ENCODE data around the gene C1QTNF7. TPM values are rescaled to one million over a fixed set of nuclear protein-coding genes. Genes with fewer than 3 reads are reported as not detected.
A peak's percentile ranks its signal among the peaks of the same experiment; 100 is the strongest.

C1QTNF7 gene
- total RNA-seq, 1 experiment from 2014 or later = not detected

DNA sequence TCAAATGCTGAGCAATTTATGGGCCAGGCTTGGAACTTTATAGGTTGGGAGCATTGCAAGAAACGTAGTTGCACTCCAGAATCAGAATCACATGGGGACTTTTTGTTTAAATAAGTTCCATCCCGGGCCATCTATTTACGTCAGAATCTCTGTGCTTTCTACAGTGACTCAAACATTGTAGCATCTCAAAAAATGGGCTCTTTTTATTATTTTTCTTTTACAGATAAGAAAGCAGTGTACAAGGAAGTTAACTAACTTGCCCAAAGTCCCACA is 52.0 kb downstream of the C1QTNF7 start:
- DNase-seq (ENCODE audit: unreplicated experiment) = no peak
- Mint-ChIP-seq H3K4me3 (ENCODE audit: unreplicated experiment) (peak overlapping the region; percentile 76), H3K4me1 (ENCODE audit: insufficient read depth, unreplicated experiment) (peaks cover 13% of the 10 kb centered on the region), H3K9me3 (ENCODE audit: unreplicated experiment) (peaks cover 11% of the 10 kb centered on the region), H3K27ac (ENCODE audit: low read depth, unreplicated experiment) (no peak overlapping the region), H3K36me3 (ENCODE audit: insufficient read depth, unreplicated experiment) (peaks cover 9% of the 10 kb centered on the region), H3K27me3 (ENCODE audit: insufficient read depth, unreplicated experiment) (no peaks in the 10 kb centered on the region)
- intact Hi-C loops (cut with micrococcal nuclease) = loop anchor here (1.0 to 5.0 kb wide), 7 partner anchors 170 to 521 kb away; no protein-coding TSS in a partner anchor
- POLR2A ChIA-PET = interaction anchor here (0.7 to 2.5 kb wide), 18 partner anchors 9 to 709 kb away, joined by 3 to 38 read pairs (median 4); partner anchors contain the start of genes CC2D2A, FAM200B and FBXL5
- TF ChIP-seq, protein P1, sequence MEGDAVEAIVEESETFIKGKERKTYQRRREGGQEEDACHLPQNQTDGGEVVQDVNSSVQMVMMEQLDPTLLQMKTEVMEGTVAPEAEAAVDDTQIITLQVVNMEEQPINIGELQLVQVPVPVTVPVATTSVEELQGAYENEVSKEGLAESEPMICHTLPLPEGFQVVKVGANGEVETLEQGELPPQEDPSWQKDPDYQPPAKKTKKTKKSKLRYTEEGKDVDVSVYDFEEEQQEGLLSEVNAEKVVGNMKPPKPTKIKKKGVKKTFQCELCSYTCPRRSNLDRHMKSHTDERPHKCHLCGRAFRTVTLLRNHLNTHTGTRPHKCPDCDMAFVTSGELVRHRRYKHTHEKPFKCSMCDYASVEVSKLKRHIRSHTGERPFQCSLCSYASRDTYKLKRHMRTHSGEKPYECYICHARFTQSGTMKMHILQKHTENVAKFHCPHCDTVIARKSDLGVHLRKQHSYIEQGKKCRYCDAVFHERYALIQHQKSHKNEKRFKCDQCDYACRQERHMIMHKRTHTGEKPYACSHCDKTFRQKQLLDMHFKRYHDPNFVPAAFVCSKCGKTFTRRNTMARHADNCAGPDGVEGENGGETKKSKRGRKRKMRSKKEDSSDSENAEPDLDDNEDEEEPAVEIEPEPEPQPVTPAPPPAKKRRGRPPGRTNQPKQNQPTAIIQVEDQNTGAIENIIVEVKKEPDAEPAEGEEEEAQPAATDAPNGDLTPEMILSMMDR (IDR thresholded peaks at IDR 0.05; ENCODE audit: unreplicated experiment) = no peak
- BruUV-seq (replicated peaks) = TSS peak; percentile 39
- CTCF ChIA-PET = interaction anchor here (0.6 to 2.8 kb wide), 48 partner anchors 9 to 1152 kb away, joined by 3 to 49 read pairs (median 4); partner anchors contain the start of genes C1QTNF7 and CC2D2A

DNA sequence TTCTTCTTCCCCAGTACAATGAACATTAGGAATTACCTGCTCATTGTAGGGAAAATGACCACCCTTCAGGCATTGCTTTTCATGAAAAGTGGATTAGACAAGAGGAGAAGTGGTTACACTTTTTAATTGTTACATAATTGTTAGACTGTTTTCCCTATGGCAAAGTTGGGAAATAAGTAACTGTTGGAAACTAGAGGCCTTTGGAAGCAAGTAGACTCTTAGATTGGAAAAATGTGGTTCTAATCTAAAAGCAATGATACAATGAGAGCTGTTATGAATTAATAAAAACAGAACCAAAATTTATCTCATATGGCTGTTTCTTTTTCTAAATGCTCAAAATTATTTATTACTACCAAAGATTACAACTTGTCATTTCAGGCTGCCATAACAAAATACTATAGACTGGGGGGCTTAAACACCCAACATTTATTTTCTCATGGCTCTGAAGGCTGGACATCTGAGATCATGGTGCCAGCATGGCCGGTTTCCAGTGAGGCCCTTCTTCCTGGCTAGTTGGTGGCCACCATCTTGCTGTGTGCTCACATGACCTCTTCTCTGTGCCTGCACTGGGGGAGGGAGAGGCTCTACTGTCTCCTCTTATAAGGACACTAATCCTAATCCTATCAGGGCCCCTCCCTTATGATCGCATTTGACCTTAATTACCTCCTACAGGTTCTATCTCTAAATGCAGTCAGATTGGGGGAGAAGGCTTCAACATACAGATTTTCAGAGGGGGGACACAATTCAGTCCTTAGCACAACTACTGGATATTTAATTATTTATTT is 54.3 kb downstream of the C1QTNF7 start:
- ChIA-PET POLR2A (no interaction called here), CTCF (no interaction called here)
- Mint-ChIP-seq H3K27ac (ENCODE audit: low read depth, unreplicated experiment) (no peak overlapping the region), H3K27me3 (ENCODE audit: insufficient read depth, unreplicated experiment) (no peaks in the 10 kb centered on the region), H3K9me3 (ENCODE audit: unreplicated experiment) (peaks cover 17% of the 10 kb centered on the region), H3K36me3 (ENCODE audit: insufficient read depth, unreplicated experiment) (peaks cover 16% of the 10 kb centered on the region), H3K4me3 (ENCODE audit: unreplicated experiment) (no peak overlapping the region), H3K4me1 (ENCODE audit: insufficient read depth, unreplicated experiment) (peaks cover 13% of the 10 kb centered on the region)
- TF ChIP-seq, protein P1 (IDR thresholded peaks at IDR 0.05; ENCODE audit: unreplicated experiment) = no peak
- intact Hi-C loops (cut with micrococcal nuclease) = no loop called here
- BruUV-seq (replicated peaks) = no TSS peak
- DNase-seq (ENCODE audit: unreplicated experiment) = no peak

DNA sequence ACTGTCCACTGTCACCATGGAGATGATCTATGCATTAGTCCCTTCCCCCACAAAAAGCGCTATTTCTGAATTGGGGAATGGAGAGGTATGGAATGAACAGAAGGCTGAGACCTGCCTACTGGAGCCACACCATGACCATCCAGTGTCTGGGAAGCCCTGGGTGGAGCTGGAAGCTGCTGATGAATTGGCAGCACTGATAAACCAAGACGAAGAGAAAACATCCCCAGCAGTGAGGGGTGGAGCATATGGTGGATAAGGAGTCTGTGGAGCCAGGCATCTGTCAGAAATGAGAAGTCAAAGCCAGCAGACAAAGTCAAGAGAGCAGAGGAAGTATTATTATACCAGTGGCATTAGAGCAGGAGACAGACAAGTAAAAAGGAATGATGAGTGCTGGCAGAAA is 55.0 kb downstream of the C1QTNF7 start:
- TF ChIP-seq, protein P1 (IDR thresholded peaks at IDR 0.05; ENCODE audit: unreplicated experiment) = no peak
- POLR2A ChIA-PET = no interaction called here
- H3K36me3 Mint-ChIP-seq (ENCODE audit: insufficient read depth, unreplicated experiment) = peaks cover 16% of the 10 kb centered on the region
- H3K27me3 Mint-ChIP-seq (ENCODE audit: insufficient read depth, unreplicated experiment) = no peaks in the 10 kb centered on the region
- peaks cover 23% of the 10 kb centered on the region for H3K9me3 Mint-ChIP-seq (ENCODE audit: unreplicated experiment)
- CTCF ChIA-PET = no interaction called here
- intact Hi-C loops (cut with micrococcal nuclease) = no loop called here
- peaks cover 13% of the 10 kb centered on the region for H3K4me1 Mint-ChIP-seq (ENCODE audit: insufficient read depth, unreplicated experiment)
- no peak for DNase-seq (ENCODE audit: unreplicated experiment)
- no TSS peak for BruUV-seq (replicated peaks)
- H3K4me3 Mint-ChIP-seq (ENCODE audit: unreplicated experiment) = no peak overlapping the region
- H3K27ac Mint-ChIP-seq (ENCODE audit: low read depth, unreplicated experiment) = no peak overlapping the region

DNA sequence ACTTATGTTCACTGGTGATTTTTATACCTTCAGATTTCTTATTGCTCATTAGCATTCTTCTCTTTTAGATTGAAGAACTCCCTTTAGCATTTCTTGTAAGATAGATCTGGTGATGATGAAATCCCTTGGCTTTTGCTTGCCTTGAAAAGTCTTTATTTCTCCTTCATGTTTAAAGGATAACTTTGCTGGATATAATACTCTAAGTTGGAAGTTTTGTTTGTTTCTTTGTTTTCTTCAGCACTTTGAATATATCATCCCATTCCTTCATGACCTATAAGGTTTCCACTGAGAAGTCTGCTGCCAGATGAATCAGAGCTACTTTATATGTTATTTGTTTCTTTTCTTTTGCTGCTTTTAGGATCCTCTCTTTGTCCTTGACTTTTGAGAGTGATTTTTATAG is 60.3 kb downstream of the C1QTNF7 start:
- Mint-ChIP-seq H3K27me3 (ENCODE audit: insufficient read depth, unreplicated experiment) (no peaks in the 10 kb centered on the region), H3K9me3 (ENCODE audit: unreplicated experiment) (peaks cover 32% of the 10 kb centered on the region), H3K36me3 (ENCODE audit: insufficient read depth, unreplicated experiment) (peaks cover 7% of the 10 kb centered on the region), H3K4me1 (ENCODE audit: insufficient read depth, unreplicated experiment) (peaks cover 7% of the 10 kb centered on the region), H3K4me3 (ENCODE audit: unreplicated experiment) (no peak overlapping the region), H3K27ac (ENCODE audit: low read depth, unreplicated experiment) (no peak overlapping the region)
- ChIA-PET CTCF (interaction anchor here (0.7 to 1.2 kb wide), 5 partner anchors 9 to 296 kb away, joined by 3 to 4 read pairs (median 3); no protein-coding TSS in a partner anchor), POLR2A (interaction anchor here (1.2 kb wide), 1 partner anchor 16 kb away, joined by 3 read pairs; no protein-coding TSS in a partner anchor)
- BruUV-seq (replicated peaks) = no TSS peak
- no peak for DNase-seq (ENCODE audit: unreplicated experiment)
- TF ChIP-seq, protein P1 (IDR thresholded peaks at IDR 0.05; ENCODE audit: unreplicated experiment) = no peak
- intact Hi-C loops (cut with micrococcal nuclease) = no loop called here

Measured in MCF 10A (cell line).